ENCODE measurements around the gene DPP6.

DPP6 gene

DNA sequence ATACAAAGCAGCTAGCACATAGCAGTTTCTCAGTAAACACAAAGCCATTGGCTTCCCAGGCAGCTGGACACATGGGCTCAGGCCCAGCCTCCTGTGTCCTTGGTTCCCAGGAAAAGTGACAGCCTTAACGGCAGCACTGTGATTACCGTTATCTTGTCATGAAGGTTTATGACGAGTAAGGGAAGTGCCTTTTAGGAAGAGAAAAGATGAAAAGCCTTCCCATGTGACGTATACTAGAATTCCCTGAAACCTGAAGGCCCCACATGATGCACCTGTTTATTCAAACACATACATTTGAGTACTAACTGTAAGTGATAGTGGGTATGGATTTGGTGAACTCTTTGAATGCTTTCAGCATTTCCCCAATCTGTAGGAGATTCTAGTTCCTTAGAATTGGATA is 244.2 kb downstream of the DPP6 start:
- TF ChIP-seq, protein P1, sequence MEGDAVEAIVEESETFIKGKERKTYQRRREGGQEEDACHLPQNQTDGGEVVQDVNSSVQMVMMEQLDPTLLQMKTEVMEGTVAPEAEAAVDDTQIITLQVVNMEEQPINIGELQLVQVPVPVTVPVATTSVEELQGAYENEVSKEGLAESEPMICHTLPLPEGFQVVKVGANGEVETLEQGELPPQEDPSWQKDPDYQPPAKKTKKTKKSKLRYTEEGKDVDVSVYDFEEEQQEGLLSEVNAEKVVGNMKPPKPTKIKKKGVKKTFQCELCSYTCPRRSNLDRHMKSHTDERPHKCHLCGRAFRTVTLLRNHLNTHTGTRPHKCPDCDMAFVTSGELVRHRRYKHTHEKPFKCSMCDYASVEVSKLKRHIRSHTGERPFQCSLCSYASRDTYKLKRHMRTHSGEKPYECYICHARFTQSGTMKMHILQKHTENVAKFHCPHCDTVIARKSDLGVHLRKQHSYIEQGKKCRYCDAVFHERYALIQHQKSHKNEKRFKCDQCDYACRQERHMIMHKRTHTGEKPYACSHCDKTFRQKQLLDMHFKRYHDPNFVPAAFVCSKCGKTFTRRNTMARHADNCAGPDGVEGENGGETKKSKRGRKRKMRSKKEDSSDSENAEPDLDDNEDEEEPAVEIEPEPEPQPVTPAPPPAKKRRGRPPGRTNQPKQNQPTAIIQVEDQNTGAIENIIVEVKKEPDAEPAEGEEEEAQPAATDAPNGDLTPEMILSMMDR (IDR thresholded peaks at IDR 0.05; ENCODE audit: control extremely low read depth, extremely low read depth, low read depth, missing control alignments) = no peak
- ChIA-PET POLR2A (no interaction called here), CTCF (no interaction called here)
- DNase-seq (ENCODE audit: extremely low spot score) = no peak

DNA sequence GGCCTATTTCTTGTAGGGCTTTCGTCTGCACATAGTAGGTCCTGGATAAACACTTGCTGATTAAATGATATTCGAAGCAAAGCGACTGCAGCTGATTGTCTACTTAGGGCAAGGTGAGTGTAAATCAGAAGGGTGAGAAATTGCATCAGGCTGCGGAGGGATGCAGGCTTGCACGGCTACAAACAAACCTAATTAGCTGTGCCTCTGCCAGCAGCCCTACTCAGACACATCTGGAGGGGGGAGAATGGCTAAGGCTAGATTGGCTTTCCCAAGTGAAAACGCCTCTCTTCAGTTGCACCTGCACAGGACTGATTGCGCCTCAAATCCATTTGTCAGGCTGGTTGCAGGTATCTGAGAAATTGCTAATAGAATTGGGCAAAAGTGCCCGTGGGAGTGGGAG is 247.5 kb downstream of the DPP6 start:
- POLR2A ChIA-PET = no interaction called here
- CTCF ChIA-PET = no interaction called here
- DNase-seq (ENCODE audit: extremely low spot score) = no peak
- TF ChIP-seq, protein P1 (IDR thresholded peaks at IDR 0.05; ENCODE audit: control extremely low read depth, extremely low read depth, low read depth, missing control alignments) = no peak

DNA sequence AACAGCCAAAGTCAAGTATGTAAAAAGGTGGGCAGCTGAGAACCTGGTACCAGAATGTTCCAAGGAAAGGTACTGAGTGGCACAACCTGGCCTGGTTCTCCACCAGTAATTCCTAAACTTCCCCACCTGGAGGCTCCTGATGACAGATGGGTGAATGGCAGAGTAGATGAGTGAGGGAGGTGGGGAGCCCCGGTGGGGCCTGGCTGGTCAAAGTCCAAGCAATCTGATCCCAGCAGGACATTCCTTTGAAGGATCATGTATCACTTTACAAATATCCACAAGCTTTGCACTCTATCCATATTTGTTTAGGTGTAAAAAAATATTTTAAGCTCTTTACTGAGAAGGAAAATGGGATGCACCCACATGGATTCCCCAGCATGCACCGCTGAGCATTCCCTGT is 250.2 kb downstream of the DPP6 start:
- POLR2A ChIA-PET = no interaction called here
- CTCF ChIA-PET = no interaction called here
- DNase-seq (ENCODE audit: extremely low spot score) = no peak
- TF ChIP-seq, protein P1 (IDR thresholded peaks at IDR 0.05; ENCODE audit: control extremely low read depth, extremely low read depth, low read depth, missing control alignments) = no peak

DNA sequence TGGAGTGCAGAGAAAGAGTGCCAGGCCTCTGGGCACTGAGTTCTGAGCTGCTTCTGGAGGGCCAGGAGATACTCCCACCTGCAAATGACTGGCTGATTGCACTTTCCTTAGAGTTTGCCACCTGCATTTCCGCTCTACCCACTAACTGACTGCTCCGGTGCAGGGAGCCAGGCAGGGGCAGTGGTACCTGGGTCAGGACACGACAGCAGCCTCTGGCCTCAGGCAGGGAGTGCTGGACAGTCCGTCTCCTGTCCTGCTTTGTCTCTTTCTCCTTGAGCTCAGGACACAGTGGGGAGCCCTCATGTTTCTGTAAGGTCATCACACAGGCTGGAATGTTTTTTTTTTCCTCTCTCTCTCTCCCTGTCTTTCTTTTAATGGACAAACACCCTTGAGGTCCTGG is 252.0 kb downstream of the DPP6 start:
- ChIA-PET POLR2A (no interaction called here), CTCF (no interaction called here)
- TF ChIP-seq, protein P1 (IDR thresholded peaks at IDR 0.05; ENCODE audit: control extremely low read depth, extremely low read depth, low read depth, missing control alignments) = no peak
- no peak for DNase-seq (ENCODE audit: extremely low spot score)

DNA sequence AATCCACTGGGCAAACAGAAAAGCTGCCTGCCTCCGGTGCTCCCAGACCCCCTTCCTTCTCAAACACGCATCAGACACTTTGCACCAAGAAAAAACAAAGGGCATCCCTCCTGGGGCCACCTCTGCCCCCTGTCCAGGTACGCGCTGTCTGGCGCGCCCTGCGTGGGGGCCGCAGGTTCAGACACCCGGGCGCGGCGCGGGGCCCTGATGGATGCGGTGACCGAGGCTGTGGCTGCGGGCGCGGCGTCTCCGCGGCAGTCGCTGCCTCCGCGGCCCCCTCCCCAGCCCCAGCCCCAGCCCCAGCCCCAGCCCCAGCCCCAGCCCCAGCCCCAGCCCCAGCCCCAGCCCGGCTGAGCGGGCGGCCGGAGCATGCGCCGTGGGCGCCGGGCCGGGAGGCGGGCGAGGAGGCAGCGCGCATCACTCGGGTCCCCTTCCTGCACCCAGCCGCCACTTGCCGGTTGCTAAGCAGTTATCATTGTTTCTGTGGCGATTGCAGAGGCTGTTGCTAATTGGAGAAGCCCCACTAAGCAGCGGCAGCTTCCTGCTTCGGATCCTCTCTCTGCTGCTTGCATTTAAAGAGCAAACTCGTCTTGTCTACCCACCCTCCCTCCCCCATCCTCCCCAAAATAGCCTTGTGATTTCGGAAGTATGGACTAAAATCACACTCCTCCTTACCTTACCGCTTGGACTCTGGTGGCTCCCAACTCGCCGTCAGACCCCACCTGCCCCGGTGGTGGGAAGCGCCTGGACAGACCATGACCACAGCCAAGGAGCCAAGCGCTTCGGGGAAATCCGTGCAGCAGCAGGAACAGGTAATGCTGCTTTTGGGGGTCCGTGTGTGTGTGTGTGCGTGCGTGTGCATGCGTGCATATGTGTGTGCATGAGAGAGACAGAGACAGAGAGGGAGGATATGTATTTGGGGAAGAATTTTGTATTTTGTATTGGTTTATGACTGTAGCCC is 252.8 kb downstream of the DPP6 start:
- DNase-seq (ENCODE audit: extremely low spot score) = no peak
- POLR2A ChIA-PET = no interaction called here
- CTCF ChIA-PET = no interaction called here
- TF ChIP-seq, protein P1 (IDR thresholded peaks at IDR 0.05; ENCODE audit: control extremely low read depth, extremely low read depth, low read depth, missing control alignments) = no peak

DNA sequence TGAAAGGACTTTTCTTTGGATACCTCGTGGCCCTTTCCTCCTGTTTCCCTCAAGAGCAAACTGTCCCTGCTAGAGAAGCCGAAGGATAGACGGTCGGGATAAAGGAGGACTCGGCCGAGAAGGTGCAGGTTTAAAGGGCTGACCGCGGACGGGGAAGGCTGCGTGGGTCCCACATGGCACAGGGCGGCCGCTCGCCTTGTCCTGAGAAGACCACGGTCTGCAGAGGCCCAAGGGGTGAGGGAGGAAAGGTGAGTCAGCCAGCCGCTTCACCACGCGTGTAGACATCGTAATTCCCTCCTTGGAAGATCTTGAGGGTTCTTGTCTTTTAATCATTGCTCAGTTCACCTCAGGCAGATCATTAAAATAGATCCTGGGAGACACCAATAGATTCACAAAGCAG is 253.8 kb downstream of the DPP6 start:
- ChIA-PET POLR2A (no interaction called here), CTCF (no interaction called here)
- DNase-seq (ENCODE audit: extremely low spot score) = no peak
- TF ChIP-seq, protein P1 (IDR thresholded peaks at IDR 0.05; ENCODE audit: control extremely low read depth, extremely low read depth, low read depth, missing control alignments) = no peak

All from GM10248 (cell line).